Prostate gland (tissue), 2 donors: ENCODE measurements around the gene DCC. TPM values are rescaled to one million over a fixed set of nuclear protein-coding genes. Genes with fewer than 3 reads are reported as not detected.

Experiments
- DNase-seq: peaks from one replicate; pipeline ENCODE4 v3.0.0-alpha.2; 2019; ENCODE audit warnings: low spot score
- H3K27ac ChIP-seq, 2 donors: fragments of 200-600 bp; sonication (generic); 2 replicates each; pipeline ENCODE4 v1.5.1; 2017 to 2019
- H3K27me3 ChIP-seq: fragments of 200-600 bp; sonication (generic); replicated peaks from 2 replicates; pipeline ENCODE4 v1.5.1; 2019; ENCODE audit not compliant: insufficient read depth
- H3K36me3 ChIP-seq, 2 donors: fragments of 200-600 bp; sonication (generic); 1 replicate in 1 of 2; 2 replicates in 1 of 2; pipeline versions ENCODE4 v1.5.1 to v1.8.1; 2017 to 2019
- H3K4me1 ChIP-seq: fragments of 200-600 bp; sonication (generic); replicated peaks from 2 replicates; pipeline ENCODE4 v1.5.1; 2019
- H3K4me3 ChIP-seq, 2 donors: fragments of 200-600 bp; sonication (generic); 2 replicates each; pipeline ENCODE4 v1.5.1; 2017 to 2019
- H3K9me3 ChIP-seq: fragments of 200-600 bp; sonication (generic); 2 replicates; pipeline ENCODE4 v1.5.1; 2017
- POLR2A ChIP-seq: fragments of 450-650 bp; IDR thresholded peaks from one replicate; pipeline ENCODE4 v1.6.1; 2016; ENCODE audit warnings: antibody characterized with exemption, mild to moderate bottlenecking
- POLR2AphosphoS5 ChIP-seq: sonication (generic); formaldehyde crosslinking; IDR thresholded peaks from one replicate; pipeline ENCODE4 v1.6.1; 2017; ENCODE audit warnings: antibody characterized with exemption
- WGBS: methylation state at CpG from one replicate; pipeline ENCODE4 v1.1.5; 2018; 5-methylcytosine and 5-hydroxymethylcytosine counted together
- intact Hi-C: fragments of 100-400 bp; cut with DNase I; formaldehyde crosslinking; loops from one replicate; pipeline ENCODE4 v1.14.2; 2022
- total RNA-seq, 2 donors: library from RNA; depleted of rRNA; stranded (reverse); fragments of >200 nt; gene quantifications; one replicate each; pipeline ENCODE4 v1.1.0, GENCODE V29; 2016
- TF ChIP-seq, protein P1 (sequence below), 4 experiments: fragments of 200-600 bp in 2 of 4; fragments of 450-650 bp in 2 of 4; sonication (generic) in 2 of 4; IDR thresholded peaks; 1 replicate in 3 of 4; 2 replicates in 1 of 4; pipeline ENCODE4 v1.5.1; 2016 to 2019; ENCODE audit warnings: antibody characterized with exemption in 4 of 4, mild to moderate bottlenecking in 2 of 4, moderate library complexity in 2 of 4

Gene DCC
- total RNA-seq, 2 donors from 2014 or later = 0.55 to 3.7 TPM

DNA sequence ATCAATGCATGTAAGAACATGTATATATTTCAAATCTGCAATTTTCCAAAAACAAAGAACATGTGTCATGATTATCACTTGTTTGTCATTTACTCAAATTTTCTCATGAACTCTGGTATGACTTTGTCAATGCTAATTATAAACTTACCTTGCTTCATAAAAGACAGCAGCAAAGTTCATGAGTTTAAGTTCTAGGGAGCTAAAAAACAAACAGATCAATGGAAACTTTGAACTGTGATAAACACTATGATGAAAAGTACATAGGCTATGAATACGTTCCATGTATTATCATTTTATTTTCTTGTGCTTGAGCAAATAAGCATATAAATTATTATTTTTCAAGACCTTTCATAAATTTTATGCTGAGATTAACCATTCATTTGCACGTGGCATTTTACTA is 943.7 kb downstream of the DCC start:
- no peak for DNase-seq
- Histone ChIP-seq H3K36me3 (no peaks in the 10 kb centered on the region), H3K27me3 (no peaks in the 10 kb centered on the region), H3K27ac (no peak overlapping the region), H3K9me3 (no peaks in the 10 kb centered on the region), H3K4me3 (no peak overlapping the region), H3K4me1 (no peaks in the 10 kb centered on the region)
- intact Hi-C loops = no loop called here
- 79% methylated on average over 2 of the region's 2 CpGs for WGBS
- TF ChIP-seq POLR2A (no peak), POLR2AphosphoS5 (no peak)
- TF ChIP-seq, protein P1, sequence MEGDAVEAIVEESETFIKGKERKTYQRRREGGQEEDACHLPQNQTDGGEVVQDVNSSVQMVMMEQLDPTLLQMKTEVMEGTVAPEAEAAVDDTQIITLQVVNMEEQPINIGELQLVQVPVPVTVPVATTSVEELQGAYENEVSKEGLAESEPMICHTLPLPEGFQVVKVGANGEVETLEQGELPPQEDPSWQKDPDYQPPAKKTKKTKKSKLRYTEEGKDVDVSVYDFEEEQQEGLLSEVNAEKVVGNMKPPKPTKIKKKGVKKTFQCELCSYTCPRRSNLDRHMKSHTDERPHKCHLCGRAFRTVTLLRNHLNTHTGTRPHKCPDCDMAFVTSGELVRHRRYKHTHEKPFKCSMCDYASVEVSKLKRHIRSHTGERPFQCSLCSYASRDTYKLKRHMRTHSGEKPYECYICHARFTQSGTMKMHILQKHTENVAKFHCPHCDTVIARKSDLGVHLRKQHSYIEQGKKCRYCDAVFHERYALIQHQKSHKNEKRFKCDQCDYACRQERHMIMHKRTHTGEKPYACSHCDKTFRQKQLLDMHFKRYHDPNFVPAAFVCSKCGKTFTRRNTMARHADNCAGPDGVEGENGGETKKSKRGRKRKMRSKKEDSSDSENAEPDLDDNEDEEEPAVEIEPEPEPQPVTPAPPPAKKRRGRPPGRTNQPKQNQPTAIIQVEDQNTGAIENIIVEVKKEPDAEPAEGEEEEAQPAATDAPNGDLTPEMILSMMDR (IDR thresholded peaks at IDR 0.05) = no peak

DNA sequence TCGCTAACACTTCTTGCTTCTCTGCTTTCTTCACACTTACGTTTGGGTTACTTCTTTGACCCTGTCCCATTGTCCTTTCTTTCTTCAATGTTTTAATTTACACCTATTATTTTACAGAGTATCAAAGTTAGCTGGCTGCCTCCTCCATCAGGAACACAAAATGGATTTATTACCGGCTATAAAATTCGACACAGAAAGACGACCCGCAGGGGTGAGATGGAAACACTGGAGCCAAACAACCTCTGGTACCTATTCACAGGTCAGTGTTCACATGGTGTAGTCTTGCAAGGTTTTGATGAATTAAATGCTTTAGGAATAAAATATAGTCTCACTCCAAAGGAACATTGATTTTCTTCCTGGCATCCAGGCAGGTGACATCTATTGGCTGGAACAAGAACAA is 965.5 kb downstream of the DCC start:
- DNase-seq = no peak
- H3K4me1 ChIP-seq = no peaks in the 10 kb centered on the region

GRCh38 chr18:53319628-53320027 is 979.6 kb downstream of the DCC start:
- 94% methylated on average over 2 of the region's 2 CpGs for WGBS
- Histone ChIP-seq H3K4me1 (no peaks in the 10 kb centered on the region), H3K9me3 (no peaks in the 10 kb centered on the region), H3K27me3 (no peaks in the 10 kb centered on the region), H3K4me3 (no peak overlapping the region), H3K27ac (no peak overlapping the region), H3K36me3 (no peaks in the 10 kb centered on the region)
- intact Hi-C loops = no loop called here
- no peak for TF ChIP-seq POLR2AphosphoS5
- TF ChIP-seq, protein P1 (IDR thresholded peaks at IDR 0.05) = no peak
- TF ChIP-seq POLR2A = no peak
- DNase-seq = no peak

More for the DNA sequence above, 965.5 kb downstream of the DCC start:
- intact Hi-C loops = no loop called here
- Histone ChIP-seq H3K9me3 (no peaks in the 10 kb centered on the region), H3K27ac (no peak overlapping the region), H3K4me3 (no peak overlapping the region), H3K36me3 (no peaks in the 10 kb centered on the region), H3K27me3 (no peaks in the 10 kb centered on the region)
- TF ChIP-seq, protein P1 (IDR thresholded peaks at IDR 0.05) = no peak
- TF ChIP-seq POLR2A = no peak
- no peak for TF ChIP-seq POLR2AphosphoS5
- 53% methylated on average over 6 of the region's 6 CpGs for WGBS

DNA sequence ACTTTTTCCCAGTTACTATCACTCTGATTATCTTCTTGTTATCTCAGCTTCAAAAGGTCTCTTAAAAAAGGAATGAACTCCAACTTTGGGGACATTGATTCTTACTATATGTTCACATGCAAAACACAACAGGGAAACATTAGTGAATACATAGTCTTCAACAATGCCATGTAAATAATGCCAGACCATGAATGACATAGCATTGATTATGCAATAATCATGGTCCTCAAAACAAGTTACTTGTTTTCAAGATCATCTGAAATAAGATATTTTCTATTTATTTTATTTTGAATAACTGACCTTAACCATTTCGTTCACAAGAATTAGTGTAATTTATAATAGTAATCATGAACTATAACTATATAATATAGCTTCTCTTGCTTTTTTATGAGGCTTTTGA is 982.2 kb downstream of the DCC start:
- no peaks in the 10 kb centered on the region for H3K9me3 ChIP-seq
- H3K27ac ChIP-seq = no peak overlapping the region
- no peak overlapping the region for H3K4me3 ChIP-seq
- H3K4me1 ChIP-seq = no peaks in the 10 kb centered on the region
- intact Hi-C loops = no loop called here
- no peak for DNase-seq
- 84% methylated on average over 1 of the region's 1 CpG for WGBS
- no peaks in the 10 kb centered on the region for H3K36me3 ChIP-seq
- no peaks in the 10 kb centered on the region for H3K27me3 ChIP-seq
- TF ChIP-seq POLR2AphosphoS5 (no peak), POLR2A (no peak)
- TF ChIP-seq, protein P1 (IDR thresholded peaks at IDR 0.05) = no peak

DNA sequence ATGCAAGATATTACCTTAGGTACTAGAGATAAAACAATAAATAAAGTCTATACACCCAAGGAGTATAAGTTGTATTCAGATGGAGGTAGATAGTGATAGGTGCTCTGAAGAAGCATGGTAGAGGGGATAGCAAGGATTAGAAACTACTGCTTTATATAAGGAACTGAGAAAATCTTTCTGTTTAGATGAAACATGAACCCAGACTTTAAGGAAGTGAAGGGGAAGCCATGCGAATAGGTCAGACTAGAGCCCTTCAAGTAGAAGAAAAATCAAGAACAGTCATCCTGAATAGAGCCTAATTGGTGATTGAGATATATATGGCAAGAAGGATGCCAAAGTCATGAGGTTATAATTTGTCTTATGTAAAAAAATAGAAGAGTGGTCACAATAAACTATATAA is 984.4 kb downstream of the DCC start:
- Histone ChIP-seq H3K27me3 (no peaks in the 10 kb centered on the region), H3K36me3 (no peaks in the 10 kb centered on the region), H3K27ac (no peak overlapping the region), H3K4me3 (no peak overlapping the region), H3K9me3 (no peaks in the 10 kb centered on the region), H3K4me1 (no peaks in the 10 kb centered on the region)
- TF ChIP-seq, protein P1 (IDR thresholded peaks at IDR 0.05) = no peak
- TF ChIP-seq POLR2AphosphoS5 = no peak
- TF ChIP-seq POLR2A = no peak
- DNase-seq = no peak
- intact Hi-C loops = no loop called here
- WGBS = 87% methylated on average over 1 of the region's 1 CpG
